Putamen (tissue), 1 donor: ENCODE data around the gene COL6A3.

ENCODE experiments used
- DNase-seq: peaks from one replicate; pipeline ENCODE4 v3.0.0-alpha.2; 2016; ENCODE audit warnings: low spot score

The COL6A3 gene

DNA sequence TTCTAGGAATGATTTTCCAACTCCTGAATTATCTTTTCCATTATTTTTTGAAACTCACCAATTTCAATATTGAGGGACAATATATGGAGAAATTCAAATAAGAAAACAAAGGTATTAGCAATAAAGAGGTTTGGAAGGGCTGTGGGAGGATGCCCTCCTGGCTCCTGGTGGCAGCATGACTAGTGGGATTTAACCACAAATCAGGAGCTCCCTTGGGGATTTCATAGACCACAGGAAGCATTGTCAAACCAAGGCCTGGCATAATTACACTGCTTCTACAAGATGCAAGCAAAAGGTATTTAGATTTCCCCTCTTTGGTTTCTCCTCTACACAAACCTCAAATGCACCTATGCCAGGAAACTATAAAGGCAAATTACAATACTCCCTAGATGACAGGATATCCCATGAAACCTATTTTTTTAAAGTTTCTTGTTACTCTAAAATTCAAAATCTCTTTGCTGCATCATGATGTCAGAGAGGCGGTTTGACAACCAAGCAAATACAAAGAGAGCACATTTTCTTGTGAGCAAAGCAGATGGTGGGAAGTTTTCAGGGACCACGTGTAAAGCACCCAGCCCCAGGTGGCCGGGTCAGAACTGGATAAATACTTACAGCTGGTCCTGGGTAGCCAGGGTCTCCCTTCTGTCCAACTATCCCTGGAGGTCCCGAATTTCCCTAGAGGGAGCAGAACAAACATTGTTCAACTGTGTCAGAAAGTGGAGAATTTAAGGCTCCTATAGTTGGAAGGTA is 67.9 kb downstream of the COL6A3 start:
- DNase-seq, result no peak

- no peak for DNase-seq
Measured at GRCh38 chr2:237345411-237345810, 68.6 kb downstream of the COL6A3 start.

GRCh38 chr2:237344942-237345341 is 69.0 kb downstream of the COL6A3 start:
- DNase-seq, result no peak

- no peak for DNase-seq
Measured at GRCh38 chr2:237343993-237344392, 70.0 kb downstream of the COL6A3 start.

- DNase-seq, result no peak
Measured at GRCh38 chr2:237341872-237342271, 72.1 kb downstream of the COL6A3 start.

DNA sequence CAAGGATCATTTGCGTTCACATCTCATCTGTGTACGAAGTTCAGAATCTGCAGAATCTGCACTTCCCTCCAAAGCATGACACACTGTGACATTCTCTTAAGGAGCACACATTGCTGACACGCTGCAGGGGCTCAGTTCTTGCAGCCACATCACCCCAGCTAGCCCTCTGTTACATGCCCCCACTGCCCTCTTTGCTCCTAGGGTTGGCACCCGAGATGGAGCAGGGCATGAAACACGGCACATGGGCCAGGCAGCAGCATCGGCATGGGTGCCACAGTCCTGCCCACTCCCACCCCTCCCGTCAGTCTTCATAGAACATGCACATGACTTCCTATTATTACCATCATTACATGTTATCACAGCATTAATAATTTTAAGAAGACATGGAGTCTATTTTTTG is 76.4 kb downstream of the COL6A3 start:
- no peak for DNase-seq

GRCh38 chr2:237336131-237336530 is 77.8 kb downstream of the COL6A3 start:
- no peak for DNase-seq

- no peak for DNase-seq
Measured at GRCh38 chr2:237333748-237334147, 80.2 kb downstream of the COL6A3 start.

- no peak for DNase-seq
Measured at GRCh38 chr2:237330541-237330940, 83.4 kb downstream of the COL6A3 start.

DNA sequence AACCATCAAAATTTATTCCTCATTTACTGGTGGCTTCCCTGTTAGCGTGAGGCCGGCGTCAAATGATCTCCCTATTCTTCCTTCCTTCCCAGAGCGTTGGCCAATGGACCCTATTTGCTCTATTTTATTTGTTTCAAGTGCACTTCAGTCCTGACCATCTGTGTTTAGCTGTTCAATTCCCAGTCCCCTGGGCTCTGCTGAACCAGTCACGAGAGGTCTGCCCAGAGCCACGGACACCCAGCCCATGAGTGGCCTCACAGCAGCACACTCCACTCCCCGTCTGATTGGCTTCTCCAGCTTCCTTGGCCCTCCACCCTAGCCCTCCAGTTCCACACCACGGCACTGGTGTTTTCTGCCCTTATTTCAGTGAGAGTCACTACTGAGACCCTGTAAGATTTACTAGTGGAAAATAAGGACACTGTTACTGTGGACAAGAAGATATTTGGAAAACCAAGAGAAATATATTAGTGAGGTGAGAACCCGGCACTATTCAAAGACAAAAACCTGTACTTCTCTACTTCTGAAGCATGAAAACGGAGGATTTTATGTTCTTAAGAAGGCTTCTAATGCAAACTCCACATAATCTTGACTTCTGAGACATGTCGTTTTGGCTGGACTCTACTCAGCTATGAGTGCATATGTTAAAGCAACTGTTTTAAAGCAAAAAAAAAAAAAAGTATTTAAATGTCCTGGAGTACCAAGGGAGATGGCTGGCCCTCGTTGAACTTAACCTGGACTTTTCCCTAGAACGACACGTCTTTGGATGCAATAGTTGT is 86.6 kb downstream of the COL6A3 start:
- DNase-seq, result no peak

DNA sequence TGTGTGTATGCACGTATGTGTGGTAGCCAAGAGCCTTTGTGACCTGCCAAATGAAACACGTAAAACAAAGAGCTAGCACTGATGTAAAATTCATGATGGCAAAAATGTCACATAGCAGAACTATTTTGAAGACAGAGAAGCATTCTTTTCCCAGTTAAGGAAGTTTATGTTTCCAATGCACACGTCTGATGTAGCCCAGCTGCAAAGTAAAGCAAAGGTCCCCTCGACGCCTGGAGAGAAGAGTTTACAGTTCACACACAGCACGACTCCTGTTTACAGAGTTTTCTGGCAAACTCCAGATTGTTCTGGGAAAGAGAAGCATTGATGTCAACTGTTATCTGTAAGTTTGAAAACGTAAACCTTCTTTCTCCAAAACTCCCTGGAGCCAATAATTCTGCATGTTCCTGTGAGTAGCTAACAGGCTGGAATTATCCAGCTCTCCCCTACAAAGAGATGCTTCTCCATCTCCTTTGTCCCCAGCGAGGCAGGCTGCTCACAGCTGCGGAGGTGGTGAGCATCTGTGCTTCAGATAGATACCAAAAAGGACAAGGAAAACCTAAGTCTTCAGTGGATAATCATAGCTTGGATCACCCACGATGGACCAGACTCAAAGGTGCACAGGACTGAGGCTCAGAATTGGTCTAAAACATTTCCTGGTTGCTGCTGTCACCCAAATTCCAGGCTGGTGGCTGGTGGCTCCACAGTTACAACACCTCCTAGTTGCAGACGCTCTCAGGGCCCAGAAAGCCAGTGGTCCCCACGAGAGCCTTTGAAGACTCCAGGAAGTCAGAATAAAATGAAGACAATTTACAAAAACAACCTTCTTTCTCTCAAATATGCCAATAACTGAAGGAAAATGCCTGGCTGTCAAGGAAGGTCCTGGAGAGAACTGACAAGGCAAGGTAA is 87.4 kb downstream of the COL6A3 start:
- no peak for DNase-seq

DNA sequence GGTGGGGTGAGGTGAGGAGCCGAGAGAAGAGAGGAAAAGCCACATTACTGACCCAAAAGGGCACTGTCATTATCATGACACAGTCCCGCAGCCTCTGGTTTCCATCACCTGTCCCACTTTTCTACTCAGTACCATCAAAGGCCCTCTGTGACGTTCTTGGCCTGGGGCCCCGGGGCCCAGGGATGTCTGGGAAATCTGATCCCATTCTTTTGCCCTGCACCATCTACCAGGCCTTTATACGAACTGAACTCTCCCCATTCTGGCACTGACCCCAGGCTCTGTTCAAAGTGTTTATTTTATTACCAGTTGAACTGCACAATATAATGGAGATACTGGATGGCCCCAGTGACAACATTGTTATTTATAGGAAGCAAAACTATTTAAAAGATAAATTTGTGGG is 89.1 kb downstream of the COL6A3 start:
- no peak for DNase-seq

GRCh38 chr2:237324405-237324831 is 89.5 kb downstream of the COL6A3 start:
- DNase-seq, result no peak

GRCh38 chr2:237323656-237324055 is 90.3 kb downstream of the COL6A3 start:
- no peak for DNase-seq

GRCh38 chr2:237322564-237322963 is 91.4 kb downstream of the COL6A3 start:
- no peak for DNase-seq

GRCh38 chr2:237321746-237322145 is 92.2 kb downstream of the COL6A3 start:
- DNase-seq, result no peak

DNA sequence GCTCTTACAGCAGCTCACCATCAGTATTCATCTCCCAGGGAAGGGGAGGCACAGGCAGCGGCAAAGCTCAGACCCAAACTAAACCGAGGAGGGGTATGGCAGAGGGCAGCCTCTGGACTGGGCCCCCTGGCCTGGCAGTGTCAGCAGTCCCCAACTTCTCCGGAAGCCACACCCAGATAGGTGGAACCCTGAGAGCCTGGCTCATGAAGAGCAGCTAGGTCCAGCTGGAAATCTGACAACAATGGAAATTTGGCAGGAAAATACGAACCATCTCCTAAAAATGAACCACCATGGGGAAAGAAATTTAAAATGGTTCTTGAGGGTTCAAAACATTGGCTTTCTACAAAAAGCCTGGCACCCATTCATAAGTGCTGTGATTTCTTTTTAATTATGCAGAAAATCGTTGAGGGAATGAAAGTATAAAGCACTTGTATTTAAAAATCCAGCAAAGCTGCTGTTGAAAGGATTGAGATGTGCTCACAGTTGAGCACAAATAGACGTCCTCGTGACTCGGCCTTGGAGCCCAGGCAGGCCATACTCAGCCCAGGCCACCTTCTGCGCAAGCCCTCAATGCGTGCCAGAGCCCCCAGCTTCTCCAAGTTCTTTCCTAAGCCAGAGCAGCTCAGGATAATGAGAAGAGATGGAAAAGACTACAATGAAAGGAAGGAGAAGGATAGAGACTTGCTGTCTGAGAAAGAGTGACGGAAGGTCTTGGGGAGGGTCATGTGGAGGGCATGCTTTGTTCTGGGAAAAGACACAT is 93.0 kb downstream of the COL6A3 start:
- DNase-seq, result no peak

DNA sequence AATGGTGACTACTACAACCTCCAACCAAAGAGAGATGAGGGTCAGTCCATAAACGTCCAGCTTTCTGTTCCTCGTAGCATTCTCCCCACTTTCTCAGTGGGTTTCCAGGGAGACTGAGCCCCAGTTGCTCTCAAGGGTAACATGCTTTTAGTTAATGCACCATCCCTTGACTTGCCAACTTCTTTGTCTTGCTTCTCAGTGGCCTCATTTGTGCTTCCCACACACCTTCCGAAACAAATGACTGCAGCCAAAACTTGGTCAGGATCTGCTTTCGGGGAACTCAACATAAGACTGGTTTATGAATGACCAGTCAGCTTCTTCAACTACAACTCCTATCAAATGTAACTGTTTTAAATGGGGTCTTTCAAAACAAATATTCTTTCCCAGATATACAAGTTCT is 94.1 kb downstream of the COL6A3 start:
- no peak for DNase-seq

GRCh38 chr2:237319086-237319820 is 94.7 kb downstream of the COL6A3 start:
- no peak for DNase-seq

- no peak for DNase-seq
Measured at GRCh38 chr2:237316339-237316738, 97.6 kb downstream of the COL6A3 start.

DNA sequence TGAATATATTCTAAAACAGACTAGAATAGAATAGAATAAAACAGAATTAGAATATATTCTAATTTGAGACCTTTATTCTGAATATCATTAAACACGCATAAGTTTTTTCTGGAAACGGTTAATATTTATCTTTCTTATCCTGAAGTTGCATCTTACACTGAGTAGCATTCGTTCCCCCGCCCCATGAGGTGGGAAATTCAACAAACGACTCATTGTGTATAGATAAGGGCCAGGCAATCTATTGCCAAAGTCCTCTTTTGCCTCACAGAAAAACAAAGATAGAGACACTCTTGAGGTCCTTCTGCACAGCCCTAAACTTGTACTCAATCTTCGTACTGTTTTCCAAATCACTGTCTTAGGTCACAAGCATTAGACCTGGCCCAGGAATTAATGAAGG is 98.1 kb downstream of the COL6A3 start:
- no peak for DNase-seq
